Measurements from ENCODE around the gene TNK1.

TNK1 gene

DNA sequence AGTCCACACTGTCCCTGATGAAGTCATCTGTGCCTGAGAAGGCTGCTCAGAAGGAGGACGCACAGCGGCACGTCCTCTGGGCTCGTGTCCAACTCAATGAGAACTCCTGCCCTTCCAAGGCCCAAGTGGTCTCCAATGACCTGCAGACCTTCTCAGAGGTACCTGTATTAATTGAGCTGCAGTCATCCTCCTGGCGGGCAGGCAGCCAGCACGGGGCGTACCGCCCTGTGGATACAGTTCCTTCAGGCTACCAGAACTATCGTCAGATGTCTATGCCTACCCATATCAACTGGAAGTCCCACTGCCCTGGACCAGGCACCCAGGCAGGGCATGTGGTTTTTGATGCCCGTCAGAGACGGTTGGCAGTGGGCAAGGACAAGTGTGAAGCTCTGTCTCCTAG is 51.4 kb downstream of the TNK1 start:
- no peak for DNase-seq (ENCODE audit: low read depth in 3 of 3)

DNA sequence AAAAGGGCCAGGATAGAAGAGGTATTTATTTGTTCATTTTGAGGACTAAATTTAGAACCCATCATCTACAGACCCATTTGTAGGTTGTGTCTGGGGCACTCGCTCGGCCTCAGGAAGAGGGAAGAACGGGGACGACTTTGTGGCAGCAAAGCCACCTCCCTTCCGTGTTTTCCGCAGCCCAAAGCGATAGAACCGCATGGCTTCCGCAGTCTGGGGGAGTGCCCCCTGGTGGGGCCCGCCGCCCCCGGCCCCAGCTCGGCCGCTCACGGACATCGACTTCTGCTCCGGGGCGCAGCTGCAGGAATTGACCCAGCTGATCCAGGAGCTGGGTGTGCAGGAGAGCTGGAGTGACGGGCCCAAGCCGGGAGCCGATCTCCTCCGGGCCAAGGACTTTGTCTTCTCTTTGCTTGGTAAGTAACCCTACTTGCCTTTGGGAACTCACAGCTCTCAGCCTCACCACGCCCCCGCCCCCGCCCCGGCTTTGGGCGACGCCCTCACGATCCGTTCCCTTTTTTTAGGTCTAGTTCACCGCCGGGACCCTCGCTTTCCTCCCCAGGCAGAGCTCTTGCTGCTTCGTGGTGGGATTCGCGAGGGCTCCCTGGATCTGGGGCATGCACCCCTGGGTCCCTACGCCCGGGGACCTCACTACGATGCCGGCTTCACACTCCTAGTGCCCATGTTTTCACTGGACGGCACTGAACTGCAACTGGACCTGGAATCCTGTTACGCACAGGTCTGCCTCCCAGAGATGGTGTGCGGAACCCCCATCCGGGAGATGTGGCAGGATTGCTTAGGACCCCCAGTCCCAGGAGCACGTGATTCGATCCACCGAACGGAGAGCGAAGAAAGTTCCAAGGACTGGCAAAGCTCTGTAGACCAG is 55.0 kb downstream of the TNK1 start:
- peak in 2 of 3 experiments; percentile 28 to 48 for DNase-seq (ENCODE audit: low read depth in 3 of 3)

DNA sequence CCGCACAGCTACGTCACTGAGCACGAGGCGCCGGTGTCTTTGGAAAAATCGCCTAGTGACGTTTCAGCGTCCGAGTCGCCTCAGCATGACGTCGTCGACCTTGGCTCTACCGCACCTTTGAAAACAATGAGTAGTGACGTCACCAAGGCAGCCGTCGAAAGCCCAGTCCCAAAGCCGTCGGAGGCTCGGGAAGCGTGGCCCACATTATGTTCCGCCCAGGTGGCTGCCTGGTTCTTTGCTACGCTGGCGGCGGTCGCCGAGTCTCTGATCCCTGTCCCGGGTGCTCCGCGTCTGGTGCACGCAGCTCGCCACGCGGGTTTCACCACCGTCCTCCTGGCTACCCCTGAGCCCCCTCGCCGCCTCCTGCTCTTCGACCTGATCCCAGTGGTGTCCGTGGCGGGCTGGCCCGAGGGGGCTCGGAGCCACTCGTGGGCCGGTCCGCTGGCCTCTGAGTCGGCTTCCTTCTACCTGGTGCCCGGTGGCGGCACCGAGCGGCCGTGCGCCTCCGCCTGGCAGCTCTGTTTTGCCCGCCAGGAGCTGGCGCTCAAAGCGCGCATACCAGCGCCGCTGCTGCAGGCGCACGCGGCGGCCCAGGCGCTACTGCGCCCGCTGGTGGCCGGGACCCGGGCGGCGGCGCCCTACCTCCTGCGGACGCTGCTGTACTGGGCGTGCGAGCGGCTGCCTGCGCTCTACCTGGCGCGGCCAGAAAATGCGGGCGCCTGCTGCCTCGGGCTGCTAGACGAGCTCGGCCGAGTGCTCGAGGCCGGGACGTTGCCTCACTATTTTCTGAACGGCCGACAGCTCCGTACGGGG is 55.9 kb downstream of the TNK1 start:
- DNase-seq (ENCODE audit: low read depth in 3 of 3), result peak; percentile 62 to 71 (median 68)

DNA sequence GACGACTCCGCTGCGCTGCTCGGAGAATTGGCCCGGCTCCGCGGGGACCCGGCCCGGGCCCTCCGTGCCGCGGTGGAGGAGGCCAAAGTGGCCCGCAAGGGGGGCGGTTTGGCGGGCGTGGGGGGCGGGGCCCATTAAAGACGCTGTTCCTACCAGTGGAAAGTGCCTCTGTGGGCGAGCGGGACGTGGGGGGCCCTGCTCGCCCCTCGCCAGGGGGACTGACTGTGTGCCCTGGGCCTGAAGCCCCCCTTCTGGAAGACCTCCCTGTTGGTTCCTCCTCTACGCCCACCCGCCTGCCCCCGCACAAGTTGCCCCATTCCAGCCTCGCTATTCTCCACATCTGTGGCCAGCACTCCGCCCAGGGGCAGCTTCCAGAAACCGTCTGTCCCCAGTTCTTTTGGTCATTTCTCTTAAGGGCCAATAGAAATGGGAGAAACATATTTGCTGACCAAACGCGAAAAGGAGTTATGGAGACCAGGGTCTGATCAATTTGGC is 56.5 kb downstream of the TNK1 start:
- no peak for DNase-seq (ENCODE audit: low read depth in 3 of 3)

DNA sequence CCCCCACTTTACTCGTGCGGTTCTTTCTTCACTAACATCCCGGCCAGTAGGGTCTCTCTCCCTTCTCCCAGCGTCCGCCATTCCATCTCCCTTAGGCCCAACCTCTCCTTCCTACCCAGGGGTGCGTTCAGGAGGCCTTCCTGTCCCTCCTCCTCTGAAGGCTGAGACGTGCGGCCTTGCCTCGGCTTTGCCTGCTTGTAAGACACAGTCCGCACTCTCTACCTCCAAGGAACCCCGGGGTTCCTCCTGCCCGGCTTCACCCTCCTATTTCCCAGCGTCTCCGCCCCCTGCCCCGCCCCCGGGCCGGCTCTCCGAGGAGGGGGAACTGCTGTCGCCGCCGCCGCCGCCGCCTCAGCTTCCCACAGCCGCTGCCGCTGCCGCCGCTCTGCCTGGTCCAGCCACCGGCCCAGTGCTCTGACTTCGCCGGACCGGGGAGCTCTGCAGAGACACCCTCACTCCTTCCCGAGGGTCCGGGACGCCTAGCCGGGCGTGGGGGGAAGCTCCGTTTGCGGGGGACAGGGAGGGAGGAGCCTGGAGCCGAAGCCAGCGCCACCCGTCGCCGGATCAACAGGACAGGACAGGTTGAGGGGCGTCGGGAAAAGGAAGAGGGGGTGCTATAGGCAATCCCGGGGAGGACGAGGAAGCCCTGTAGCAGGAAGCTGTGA is 57.2 kb downstream of the TNK1 start:
- DNase-seq (ENCODE audit: low read depth in 3 of 3), result peak in 2 of 3 experiments; percentile 40 to 53

DNA sequence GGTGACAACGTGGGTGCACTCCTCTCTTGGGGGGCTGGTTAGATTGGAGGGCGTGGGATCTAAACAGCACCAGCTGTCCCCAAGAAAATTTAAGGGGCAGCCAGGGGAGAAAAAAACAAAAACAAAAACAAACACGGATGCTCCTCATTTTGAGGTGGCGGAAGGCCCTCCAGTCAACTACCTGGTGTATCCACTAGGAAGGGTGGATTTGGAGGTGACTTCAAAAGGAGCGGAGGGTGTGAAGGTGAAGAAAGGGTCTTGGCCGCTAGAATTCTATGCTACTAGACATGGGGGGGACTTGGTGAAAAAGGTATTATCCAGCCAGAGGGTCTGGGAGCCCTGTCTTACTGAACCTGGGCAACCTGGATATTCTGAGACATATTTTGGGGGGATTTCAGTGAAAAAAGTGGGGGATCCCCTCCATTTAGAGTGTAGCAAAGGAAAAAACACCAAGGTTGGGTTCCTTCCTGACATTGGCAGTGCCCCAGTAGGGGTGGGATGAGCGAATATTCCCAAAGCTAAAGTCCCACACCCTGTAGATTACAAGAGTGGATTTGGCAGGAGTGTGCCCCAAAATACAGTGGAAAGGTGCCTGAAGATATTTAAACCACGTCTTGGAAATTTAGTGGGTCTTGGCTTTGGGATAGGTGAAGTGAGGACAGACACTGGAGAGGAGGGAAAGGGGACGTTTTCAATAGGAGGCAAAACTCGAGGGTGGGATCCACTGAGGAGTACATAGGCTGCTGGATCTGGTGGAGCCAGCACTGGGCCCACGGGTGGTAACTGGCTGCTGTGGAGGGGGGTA is 58.0 kb downstream of the TNK1 start:
- no peak for DNase-seq (ENCODE audit: low read depth in 3 of 3)
